SJSA1 (cell line): ENCODE measurements around the gene OGDHL. TPM values are rescaled to one million over a fixed set of nuclear protein-coding genes. Genes with fewer than 3 reads are reported as not detected.
"Not testable (repeated sequence)": the region's sequence is repeated elsewhere in the genome, so short reads cannot be mapped to it uniquely, and the experiment has no call there.

Source experiments
- DNase-seq, 2 experiments: peaks; one replicate each; pipeline ENCODE4 v3.0.0-alpha.2; 2015 to 2020; ENCODE audit warnings: low spot score in 2 of 2, low read depth in 1 of 2
- H3K27ac ChIP-seq: fragments of 250-450 bp; sonication (Bioruptor Pico); 2 replicates; pipeline ENCODE4 v1.5.1; 2020; ENCODE audit warnings: mild to moderate bottlenecking, moderate library complexity
- H3K27me3 ChIP-seq: fragments of 250-450 bp; sonication (Bioruptor Pico); replicated peaks from 2 replicates; pipeline ENCODE4 v1.5.1; 2020; ENCODE audit warnings: mild to moderate bottlenecking, moderate library complexity
- H3K36me3 ChIP-seq: fragments of 250-450 bp; sonication (Bioruptor Pico); 2 replicates; pipeline ENCODE4 v1.5.1; 2020; ENCODE audit warnings: mild to moderate bottlenecking
- H3K4me1 ChIP-seq: fragments of 250-450 bp; sonication (Bioruptor Pico); replicated peaks from 2 replicates; pipeline ENCODE4 v1.6.1; 2021; ENCODE audit warnings: mild to moderate bottlenecking
- H3K4me3 ChIP-seq: fragments of 250-450 bp; sonication (Bioruptor Pico); 2 replicates; pipeline ENCODE4 v1.5.1; 2020; ENCODE audit warnings: mild to moderate bottlenecking
- H3K9me3 ChIP-seq: fragments of 250-450 bp; sonication (Bioruptor Pico); replicated peaks from 2 replicates; pipeline ENCODE4 v1.5.1; 2020; ENCODE audit warnings: mild to moderate bottlenecking
- total RNA-seq: library from RNA; depleted of rRNA; stranded (reverse); fragments of >200 nt; shearing (Covaris generic); gene quantifications from 2 replicates; pipeline ENCODE4 v1.2.3, GENCODE V29; 2014

The OGDHL gene
- total RNA-seq, 1 experiment from 2014 or later: not detected

- peaks cover 3% of the 10 kb centered on the region; the same call in 1 of the 2 replicates for H3K9me3 ChIP-seq
- H3K4me1 ChIP-seq: no peaks in the 10 kb centered on the region
- no peak overlapping the region for H3K27ac ChIP-seq
- H3K36me3 ChIP-seq: no peaks in the 10 kb centered on the region
- peak in 1 of 2 experiments; percentile 13 for DNase-seq
- no peaks in the 10 kb centered on the region for H3K27me3 ChIP-seq
- no peak overlapping the region for H3K4me3 ChIP-seq
Measured at GRCh38 chr10:49741108-49741995, 20.8 kb downstream of the OGDHL start.

DNA sequence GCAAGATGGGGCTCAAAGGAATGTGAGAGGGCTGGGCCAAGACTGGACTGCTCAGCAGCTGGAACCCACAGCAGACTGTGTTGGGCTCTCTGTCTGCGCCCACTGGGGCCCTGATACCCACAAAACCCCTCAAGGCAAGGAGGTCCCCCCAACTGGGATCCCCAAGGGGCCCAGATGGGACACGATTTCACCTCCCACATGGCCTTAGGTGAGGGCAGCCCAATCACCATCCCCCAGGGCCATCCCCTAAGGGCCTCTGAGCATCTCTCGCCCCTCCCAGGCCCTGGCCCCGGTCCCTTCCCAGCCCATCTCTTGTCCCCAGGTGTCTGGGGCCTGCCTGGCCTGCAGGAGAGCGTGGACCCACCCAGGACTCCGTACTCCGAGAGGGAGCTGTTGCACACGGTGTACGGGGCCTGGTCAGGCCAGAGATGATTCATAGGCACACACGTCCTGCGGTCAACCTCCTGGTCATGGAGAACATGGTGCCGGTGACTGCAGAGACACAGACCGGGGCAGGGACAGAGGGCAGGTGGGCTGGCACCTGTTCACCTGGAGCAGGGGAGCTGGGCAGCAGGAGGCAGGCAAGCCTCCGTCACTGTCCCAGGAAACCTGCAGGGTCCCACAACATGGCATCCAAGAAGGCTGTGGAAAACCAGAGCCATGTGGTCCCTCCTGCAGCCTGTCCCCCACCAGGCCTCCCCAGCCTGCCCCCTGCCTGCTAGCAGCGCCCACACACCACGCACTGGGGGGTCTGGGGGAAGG is 21.6 kb downstream of the OGDHL start:
- H3K27ac ChIP-seq: no peak overlapping the region
- no peaks in the 10 kb centered on the region for H3K4me1 ChIP-seq
- H3K9me3 ChIP-seq: peaks cover 3% of the 10 kb centered on the region; the same call in 1 of the 2 replicates
- H3K36me3 ChIP-seq: no peaks in the 10 kb centered on the region
- H3K4me3 ChIP-seq: no peak overlapping the region
- DNase-seq: peak in 1 of 2 experiments; percentile 35
- H3K27me3 ChIP-seq: no peaks in the 10 kb centered on the region

GRCh38 chr10:49739426-49739825 is 22.7 kb downstream of the OGDHL start:
- Histone ChIP-seq H3K27ac (no peak overlapping the region), H3K4me1 (no peaks in the 10 kb centered on the region), H3K9me3 (peaks cover 3% of the 10 kb centered on the region; the same call in 1 of the 2 replicates), H3K36me3 (no peaks in the 10 kb centered on the region), H3K4me3 (no peak overlapping the region), H3K27me3 (no peaks in the 10 kb centered on the region)
- peak in 1 of 2 experiments; percentile 37 for DNase-seq

DNA sequence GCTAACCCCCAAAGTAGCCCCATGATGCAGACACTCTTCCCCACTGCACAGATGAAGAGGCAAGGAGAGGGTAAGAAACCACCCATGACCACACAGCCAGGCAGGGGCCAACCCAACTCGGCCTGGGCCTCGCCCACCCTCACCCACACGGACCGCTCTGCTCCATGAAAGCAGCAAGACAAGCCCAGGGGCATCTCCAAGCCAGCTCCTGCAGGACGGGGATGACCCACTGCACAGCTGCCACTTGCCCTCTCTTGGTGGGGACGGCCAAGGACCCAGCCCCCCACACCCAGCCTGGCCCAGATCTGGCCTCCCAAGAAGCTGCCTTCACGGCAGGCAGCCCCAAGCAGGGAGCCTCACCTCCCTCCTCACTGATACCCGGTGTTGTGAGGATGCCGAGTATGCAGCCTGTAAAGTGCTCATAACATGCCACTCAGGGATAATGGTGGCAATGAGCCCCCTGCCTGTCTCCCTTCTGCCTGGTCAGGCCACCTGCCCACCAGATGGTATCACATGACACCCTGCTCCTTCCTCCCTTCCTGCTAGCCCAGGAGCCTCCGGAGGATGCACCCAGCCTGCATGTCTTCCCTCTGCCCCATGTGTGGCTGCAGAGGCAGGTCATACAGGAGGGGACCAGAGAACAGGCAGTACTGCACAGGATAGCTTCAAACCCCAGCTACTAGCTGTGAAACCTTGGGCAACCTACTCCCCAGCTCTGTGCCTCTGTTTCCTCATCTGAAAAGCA is 23.3 kb downstream of the OGDHL start:
- Histone ChIP-seq H3K27me3 (no peaks in the 10 kb centered on the region), H3K27ac (no peak overlapping the region), H3K4me3 (no peak overlapping the region), H3K36me3 (no peaks in the 10 kb centered on the region), H3K9me3 (peaks cover 3% of the 10 kb centered on the region; the same call in 1 of the 2 replicates), H3K4me1 (no peaks in the 10 kb centered on the region)
- DNase-seq: peak in 1 of 2 experiments; percentile 36

DNA sequence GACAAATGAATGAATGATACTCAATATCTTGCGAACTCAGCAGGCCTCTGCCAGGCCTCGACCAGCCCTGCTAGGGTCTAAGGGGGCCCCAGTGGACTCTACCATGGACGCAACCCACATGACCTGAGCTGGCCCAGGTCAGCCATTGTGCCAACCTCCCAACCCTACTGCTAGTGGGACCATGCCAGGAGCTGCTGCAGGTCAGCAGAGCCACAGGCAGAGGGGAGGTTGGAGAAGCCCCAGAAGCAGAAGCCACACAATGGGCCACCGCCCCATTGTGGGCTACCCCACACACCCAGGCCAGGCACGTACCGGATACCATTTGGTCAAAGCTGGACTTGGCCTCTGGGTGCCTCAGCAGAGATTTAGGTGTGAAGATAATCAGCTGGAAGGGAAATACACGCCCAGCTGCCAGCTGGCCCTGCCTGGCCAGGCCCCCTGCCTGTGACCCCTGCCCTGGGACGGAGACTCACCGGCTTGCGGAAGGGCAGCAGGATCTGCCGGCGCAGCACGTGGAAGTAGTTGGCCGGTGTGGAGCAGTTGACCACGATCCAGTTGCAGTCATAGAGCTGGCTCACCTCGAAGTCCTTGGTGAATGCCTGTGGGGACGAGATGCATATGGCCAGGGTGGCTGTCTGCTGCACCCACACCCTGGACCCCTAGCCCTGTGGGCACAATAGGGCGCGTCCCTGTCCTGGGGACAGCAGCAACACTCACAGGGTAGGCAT is 24.5 kb downstream of the OGDHL start:
- peak in 1 of 2 experiments; percentile 33 for DNase-seq
- H3K27me3 ChIP-seq: no peaks in the 10 kb centered on the region
- no peaks in the 10 kb centered on the region for H3K36me3 ChIP-seq
- peaks cover 3% of the 10 kb centered on the region; the same call in 1 of the 2 replicates for H3K9me3 ChIP-seq
- no peak overlapping the region for H3K27ac ChIP-seq
- H3K4me1 ChIP-seq: no peaks in the 10 kb centered on the region
- no peak overlapping the region for H3K4me3 ChIP-seq

GRCh38 chr10:49736564-49737113 is 25.5 kb downstream of the OGDHL start:
- H3K36me3 ChIP-seq: no peaks in the 10 kb centered on the region
- peak in 1 of 2 experiments; percentile 30 for DNase-seq

DNA sequence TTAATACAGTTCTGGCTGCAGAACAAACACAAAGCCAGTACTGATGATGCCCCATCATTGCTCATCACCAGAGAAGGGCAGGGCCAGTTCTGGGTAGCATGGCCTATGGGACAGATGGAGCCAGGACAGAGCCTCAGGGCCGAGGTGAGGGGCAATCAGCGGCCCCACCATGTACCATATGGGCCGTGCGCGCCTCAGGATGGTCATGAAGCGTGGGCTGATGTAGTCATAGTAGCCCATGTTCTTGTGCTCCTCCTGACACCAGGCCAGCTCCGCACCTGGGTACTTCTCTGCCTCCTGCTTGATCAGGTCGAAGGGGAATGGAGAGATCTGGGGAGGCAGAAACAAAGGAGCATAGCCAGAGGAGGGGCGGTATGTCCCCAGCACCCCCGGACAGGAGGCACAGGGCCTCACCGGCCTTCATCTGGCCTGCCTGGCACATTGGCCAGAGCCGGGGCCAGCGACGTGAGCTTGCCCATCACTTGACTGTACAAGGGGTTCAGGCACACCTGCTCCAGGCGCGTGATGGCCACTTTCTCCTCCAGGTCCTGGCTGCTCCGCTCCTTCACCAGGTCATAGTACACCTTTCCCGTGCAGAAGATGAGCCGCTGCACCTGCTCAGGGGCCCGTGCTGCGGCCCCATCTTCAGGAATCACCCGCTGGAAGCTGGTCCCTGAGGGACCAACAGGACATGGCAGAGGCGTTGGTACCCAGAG is 26.1 kb downstream of the OGDHL start:
- Histone ChIP-seq H3K9me3 (no peaks in the 10 kb centered on the region), H3K27me3 (no peaks in the 10 kb centered on the region), H3K36me3 (no peaks in the 10 kb centered on the region), H3K4me3 (no peak overlapping the region), H3K27ac (no peak overlapping the region), H3K4me1 (no peaks in the 10 kb centered on the region)
- peak in 1 of 2 experiments; percentile 34 for DNase-seq

More at GRCh38 chr10:49736564-49737113, 25.5 kb downstream of the OGDHL start:
- Histone ChIP-seq H3K27ac (no peak overlapping the region), H3K4me1 (no peaks in the 10 kb centered on the region), H3K27me3 (no peaks in the 10 kb centered on the region), H3K9me3 (peaks cover 2% of the 10 kb centered on the region; the same call in 1 of the 2 replicates), H3K4me3 (no peak overlapping the region)

- Histone ChIP-seq H3K27me3 (no peaks in the 10 kb centered on the region), H3K27ac (no peak overlapping the region), H3K4me1 (no peaks in the 10 kb centered on the region), H3K9me3 (no peaks in the 10 kb centered on the region), H3K36me3 (no peaks in the 10 kb centered on the region), H3K4me3 (no peak overlapping the region)
- DNase-seq: peak in 1 of 2 experiments; percentile 40
Measured at GRCh38 chr10:49735161-49735560, 27.0 kb downstream of the OGDHL start.

DNA sequence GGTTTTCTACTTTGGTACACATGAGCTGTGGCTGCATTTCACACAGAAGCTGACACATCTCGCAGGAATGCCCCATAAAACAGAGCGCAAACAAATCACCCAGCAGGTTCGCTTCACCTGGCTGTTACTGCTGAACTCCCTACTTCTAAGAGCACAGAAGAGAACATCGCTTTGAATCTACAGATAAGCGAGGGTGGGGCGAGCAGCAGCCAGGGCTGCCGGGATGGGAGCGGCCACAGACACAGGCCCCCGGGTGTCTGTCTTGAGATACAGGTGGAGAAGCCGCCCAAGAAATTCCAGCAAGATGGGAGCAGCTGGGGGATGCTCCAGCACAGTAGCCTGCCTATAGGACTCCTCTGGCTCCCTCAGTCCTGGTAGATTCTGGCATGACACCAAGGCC is 27.4 kb downstream of the OGDHL start:
- H3K4me3 ChIP-seq: no peak overlapping the region
- H3K4me1 ChIP-seq: no peaks in the 10 kb centered on the region
- H3K9me3 ChIP-seq: no peaks in the 10 kb centered on the region
- H3K27ac ChIP-seq: no peak overlapping the region
- H3K36me3 ChIP-seq: no peaks in the 10 kb centered on the region
- DNase-seq: peak in 1 of 2 experiments; percentile 25
- H3K27me3 ChIP-seq: no peaks in the 10 kb centered on the region

DNA sequence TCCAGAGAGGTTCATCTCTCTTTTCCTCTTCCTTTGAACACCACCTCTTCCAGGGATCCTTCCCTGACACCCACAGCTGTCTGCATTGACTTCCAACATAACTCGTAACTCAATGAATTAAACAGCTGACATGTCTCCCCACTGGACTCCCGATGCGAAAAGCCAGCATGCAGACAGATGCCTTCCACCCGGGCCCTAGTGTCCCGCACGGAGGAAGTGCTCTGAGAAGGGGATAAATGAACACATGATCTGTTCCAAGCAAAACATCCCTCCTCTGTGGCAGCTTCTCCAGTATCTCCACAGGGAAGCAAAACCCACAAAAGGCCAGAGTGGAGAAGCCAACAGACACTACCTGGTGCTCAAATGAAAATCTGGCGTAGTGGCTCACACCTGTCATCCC is 28.3 kb downstream of the OGDHL start:
- Histone ChIP-seq H3K4me1 (no peaks in the 10 kb centered on the region), H3K9me3 (no peaks in the 10 kb centered on the region), H3K4me3 (no peak overlapping the region), H3K27ac (no peak overlapping the region), H3K27me3 (no peaks in the 10 kb centered on the region), H3K36me3 (no peaks in the 10 kb centered on the region)
- DNase-seq: no peak

- no peak for DNase-seq
- H3K36me3 ChIP-seq: no peaks in the 10 kb centered on the region
- no peak overlapping the region for H3K27ac ChIP-seq
- H3K4me1 ChIP-seq: no peaks in the 10 kb centered on the region
- H3K4me3 ChIP-seq: no peak overlapping the region
- H3K27me3 ChIP-seq: no peaks in the 10 kb centered on the region
- no peaks in the 10 kb centered on the region for H3K9me3 ChIP-seq
Measured at GRCh38 chr10:49726593-49726992, 35.5 kb downstream of the OGDHL start.

DNA sequence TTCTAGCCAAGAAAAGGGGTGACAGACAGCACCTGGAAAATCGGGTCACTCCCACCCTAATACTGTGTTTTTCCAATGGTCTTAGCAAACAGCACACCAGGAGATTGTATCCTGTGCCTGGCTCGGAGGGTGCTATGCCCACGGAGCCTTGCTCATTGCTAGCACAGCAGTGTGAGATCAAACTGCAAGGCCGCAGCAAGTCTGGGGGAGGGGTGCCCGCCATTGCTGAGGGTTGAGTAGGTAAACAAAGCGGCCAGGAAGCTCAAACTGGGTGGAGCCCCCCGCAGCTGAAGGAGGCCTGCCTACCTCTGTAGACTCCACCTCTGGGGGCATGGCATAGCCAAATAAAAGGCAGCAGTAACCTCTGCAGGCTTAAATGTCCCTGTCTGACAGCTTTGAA is 47.0 kb downstream of the OGDHL start:
- not testable (repeated sequence) for H3K27me3 ChIP-seq

More for the DNA sequence above, 47.0 kb downstream of the OGDHL start:
- not testable (repeated sequence) for H3K36me3 ChIP-seq, H3K4me3 ChIP-seq, H3K9me3 ChIP-seq, H3K4me1 ChIP-seq, H3K27ac ChIP-seq
- peak in 1 of 2 experiments; percentile 28 for DNase-seq
